Neural cell (in vitro differentiated cells): ENCODE results near the gene PCSK1N.

Source experiments
- EP300 ChIP-seq: fragments of 450-650 bp; conservative IDR thresholded peaks from 2 replicates; pipeline ENCODE4 v1.6.1; 2014; ENCODE audit warnings: antibody characterized with exemption, mild to moderate bottlenecking, moderate library complexity; ENCODE audit not compliant: poor library complexity, severe bottlenecking
- EZH2 ChIP-seq: fragments of 200-600, 300-800 bp; shearing (Covaris generic), sonication (generic); IDR thresholded peaks from 2 replicates; pipeline ENCODE4 v1.6.1; 2014; ENCODE audit warnings: antibody characterized with exemption, low read length, borderline replicate concordance, mild to moderate bottlenecking; ENCODE audit not compliant: insufficient read depth, poor library complexity, severe bottlenecking
- MXI1 ChIP-seq: fragments of 450-650 bp; conservative IDR thresholded peaks from 2 replicates; pipeline ENCODE4 v1.6.1; 2014; ENCODE audit warnings: antibody characterized with exemption, mild to moderate bottlenecking; ENCODE audit not compliant: poor library complexity, severe bottlenecking
- POLR2AphosphoS5 ChIP-seq: IDR thresholded peaks from 2 replicates; pipeline ENCODE4 v1.6.1; 2012
- RAD21 ChIP-seq: fragments of 450-650 bp; conservative IDR thresholded peaks from 2 replicates; pipeline ENCODE4 v1.6.1; 2014; ENCODE audit warnings: antibody characterized with exemption, mild to moderate bottlenecking, moderate library complexity
- SMC3 ChIP-seq: fragments of 450-650 bp; conservative IDR thresholded peaks from 2 replicates; pipeline ENCODE4 v1.6.1; 2014; ENCODE audit warnings: antibody characterized with exemption, mild to moderate bottlenecking, moderate library complexity; ENCODE audit not compliant: poor library complexity
- TAF1 ChIP-seq: IDR thresholded peaks from 2 replicates; pipeline ENCODE4 v1.6.1; 2012; ENCODE audit warnings: low read depth
- TF ChIP-seq, protein P1 (sequence below): fragments of 450-650 bp; IDR thresholded peaks from 2 replicates; pipeline ENCODE4 v1.5.1; 2014; ENCODE audit warnings: antibody characterized with exemption, mild to moderate bottlenecking, moderate library complexity; ENCODE audit not compliant: poor library complexity, severe bottlenecking
- TF ChIP-seq, protein P2 (sequence below): IDR thresholded peaks from 2 replicates; pipeline ENCODE4 v1.6.1; 2012; ENCODE audit warnings: borderline replicate concordance

DNA sequence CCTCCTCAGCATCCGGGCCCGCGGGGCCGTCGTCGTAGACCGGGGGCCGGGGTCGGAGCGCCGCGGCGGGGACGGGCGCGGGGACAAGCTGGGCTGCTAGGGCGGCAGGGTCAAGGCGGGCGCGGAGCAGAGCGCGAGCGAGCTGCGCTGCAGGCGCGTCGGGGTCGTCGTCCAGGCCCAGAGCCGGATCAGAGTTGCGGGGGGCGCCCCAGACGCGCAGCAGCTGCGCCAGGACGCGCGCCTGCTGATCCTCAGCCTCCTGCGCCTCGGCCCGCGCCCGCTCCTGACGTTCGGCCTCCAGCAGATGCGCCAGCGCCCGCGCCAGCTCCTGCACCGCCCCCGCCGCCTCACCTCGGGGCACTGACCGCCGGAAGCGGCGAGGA lies 3.5 kb downstream of the PCSK1N start:
- TF ChIP-seq POLR2AphosphoS5 (no peak), RAD21 (no peak), EP300 (no peak), SMC3 (no peak), EZH2 (no peak), TAF1 (no peak), MXI1 (no peak)
- TF ChIP-seq, protein P1, sequence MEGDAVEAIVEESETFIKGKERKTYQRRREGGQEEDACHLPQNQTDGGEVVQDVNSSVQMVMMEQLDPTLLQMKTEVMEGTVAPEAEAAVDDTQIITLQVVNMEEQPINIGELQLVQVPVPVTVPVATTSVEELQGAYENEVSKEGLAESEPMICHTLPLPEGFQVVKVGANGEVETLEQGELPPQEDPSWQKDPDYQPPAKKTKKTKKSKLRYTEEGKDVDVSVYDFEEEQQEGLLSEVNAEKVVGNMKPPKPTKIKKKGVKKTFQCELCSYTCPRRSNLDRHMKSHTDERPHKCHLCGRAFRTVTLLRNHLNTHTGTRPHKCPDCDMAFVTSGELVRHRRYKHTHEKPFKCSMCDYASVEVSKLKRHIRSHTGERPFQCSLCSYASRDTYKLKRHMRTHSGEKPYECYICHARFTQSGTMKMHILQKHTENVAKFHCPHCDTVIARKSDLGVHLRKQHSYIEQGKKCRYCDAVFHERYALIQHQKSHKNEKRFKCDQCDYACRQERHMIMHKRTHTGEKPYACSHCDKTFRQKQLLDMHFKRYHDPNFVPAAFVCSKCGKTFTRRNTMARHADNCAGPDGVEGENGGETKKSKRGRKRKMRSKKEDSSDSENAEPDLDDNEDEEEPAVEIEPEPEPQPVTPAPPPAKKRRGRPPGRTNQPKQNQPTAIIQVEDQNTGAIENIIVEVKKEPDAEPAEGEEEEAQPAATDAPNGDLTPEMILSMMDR: no peak
- TF ChIP-seq, protein P2, sequence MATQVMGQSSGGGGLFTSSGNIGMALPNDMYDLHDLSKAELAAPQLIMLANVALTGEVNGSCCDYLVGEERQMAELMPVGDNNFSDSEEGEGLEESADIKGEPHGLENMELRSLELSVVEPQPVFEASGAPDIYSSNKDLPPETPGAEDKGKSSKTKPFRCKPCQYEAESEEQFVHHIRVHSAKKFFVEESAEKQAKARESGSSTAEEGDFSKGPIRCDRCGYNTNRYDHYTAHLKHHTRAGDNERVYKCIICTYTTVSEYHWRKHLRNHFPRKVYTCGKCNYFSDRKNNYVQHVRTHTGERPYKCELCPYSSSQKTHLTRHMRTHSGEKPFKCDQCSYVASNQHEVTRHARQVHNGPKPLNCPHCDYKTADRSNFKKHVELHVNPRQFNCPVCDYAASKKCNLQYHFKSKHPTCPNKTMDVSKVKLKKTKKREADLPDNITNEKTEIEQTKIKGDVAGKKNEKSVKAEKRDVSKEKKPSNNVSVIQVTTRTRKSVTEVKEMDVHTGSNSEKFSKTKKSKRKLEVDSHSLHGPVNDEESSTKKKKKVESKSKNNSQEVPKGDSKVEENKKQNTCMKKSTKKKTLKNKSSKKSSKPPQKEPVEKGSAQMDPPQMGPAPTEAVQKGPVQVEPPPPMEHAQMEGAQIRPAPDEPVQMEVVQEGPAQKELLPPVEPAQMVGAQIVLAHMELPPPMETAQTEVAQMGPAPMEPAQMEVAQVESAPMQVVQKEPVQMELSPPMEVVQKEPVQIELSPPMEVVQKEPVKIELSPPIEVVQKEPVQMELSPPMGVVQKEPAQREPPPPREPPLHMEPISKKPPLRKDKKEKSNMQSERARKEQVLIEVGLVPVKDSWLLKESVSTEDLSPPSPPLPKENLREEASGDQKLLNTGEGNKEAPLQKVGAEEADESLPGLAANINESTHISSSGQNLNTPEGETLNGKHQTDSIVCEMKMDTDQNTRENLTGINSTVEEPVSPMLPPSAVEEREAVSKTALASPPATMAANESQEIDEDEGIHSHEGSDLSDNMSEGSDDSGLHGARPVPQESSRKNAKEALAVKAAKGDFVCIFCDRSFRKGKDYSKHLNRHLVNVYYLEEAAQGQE: no peak
